ENCODE measurements around the gene NAGPA.

Gene NAGPA

DNA sequence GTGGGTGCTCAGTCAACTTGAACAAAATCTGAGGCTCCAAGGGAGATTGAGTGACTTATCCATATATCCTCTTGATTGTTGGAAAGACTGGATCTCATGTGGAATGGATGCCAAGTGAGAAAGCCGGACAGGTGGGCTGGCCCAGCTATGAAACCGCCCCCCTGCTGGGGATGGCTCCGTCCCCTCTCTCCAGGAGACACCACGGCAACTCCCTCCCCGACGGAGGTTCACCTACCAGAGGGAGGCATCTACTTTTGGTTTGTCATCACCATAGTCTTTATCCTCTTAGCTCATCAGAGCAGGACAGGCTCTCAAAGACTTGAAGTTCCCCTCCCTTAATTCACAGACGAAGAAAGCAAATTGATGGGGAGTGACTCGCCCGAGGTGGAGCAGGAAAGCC, 36.1 kb upstream of the NAGPA start:
- Histone ChIP-seq H3K4me3 (replicated peaks; ENCODE audit: low read depth, low read length) (no peak overlapping the region), H3K27me3 (replicated peaks; ENCODE audit: control insufficient read depth, insufficient read depth, low read length) (no peaks in the 10 kb centered on the region), H3K36me3 (ENCODE audit: control insufficient read depth, insufficient read depth, low read length) (no peaks in the 10 kb centered on the region)
- DNase-seq (ENCODE audit: extremely low read depth, insufficient read length) = no peak
- TF ChIP-seq, protein P1, sequence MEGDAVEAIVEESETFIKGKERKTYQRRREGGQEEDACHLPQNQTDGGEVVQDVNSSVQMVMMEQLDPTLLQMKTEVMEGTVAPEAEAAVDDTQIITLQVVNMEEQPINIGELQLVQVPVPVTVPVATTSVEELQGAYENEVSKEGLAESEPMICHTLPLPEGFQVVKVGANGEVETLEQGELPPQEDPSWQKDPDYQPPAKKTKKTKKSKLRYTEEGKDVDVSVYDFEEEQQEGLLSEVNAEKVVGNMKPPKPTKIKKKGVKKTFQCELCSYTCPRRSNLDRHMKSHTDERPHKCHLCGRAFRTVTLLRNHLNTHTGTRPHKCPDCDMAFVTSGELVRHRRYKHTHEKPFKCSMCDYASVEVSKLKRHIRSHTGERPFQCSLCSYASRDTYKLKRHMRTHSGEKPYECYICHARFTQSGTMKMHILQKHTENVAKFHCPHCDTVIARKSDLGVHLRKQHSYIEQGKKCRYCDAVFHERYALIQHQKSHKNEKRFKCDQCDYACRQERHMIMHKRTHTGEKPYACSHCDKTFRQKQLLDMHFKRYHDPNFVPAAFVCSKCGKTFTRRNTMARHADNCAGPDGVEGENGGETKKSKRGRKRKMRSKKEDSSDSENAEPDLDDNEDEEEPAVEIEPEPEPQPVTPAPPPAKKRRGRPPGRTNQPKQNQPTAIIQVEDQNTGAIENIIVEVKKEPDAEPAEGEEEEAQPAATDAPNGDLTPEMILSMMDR (IDR thresholded peaks at IDR 0.05; ENCODE audit: insufficient read depth, low read length, poor library complexity, severe bottlenecking) = no peak

DNA sequence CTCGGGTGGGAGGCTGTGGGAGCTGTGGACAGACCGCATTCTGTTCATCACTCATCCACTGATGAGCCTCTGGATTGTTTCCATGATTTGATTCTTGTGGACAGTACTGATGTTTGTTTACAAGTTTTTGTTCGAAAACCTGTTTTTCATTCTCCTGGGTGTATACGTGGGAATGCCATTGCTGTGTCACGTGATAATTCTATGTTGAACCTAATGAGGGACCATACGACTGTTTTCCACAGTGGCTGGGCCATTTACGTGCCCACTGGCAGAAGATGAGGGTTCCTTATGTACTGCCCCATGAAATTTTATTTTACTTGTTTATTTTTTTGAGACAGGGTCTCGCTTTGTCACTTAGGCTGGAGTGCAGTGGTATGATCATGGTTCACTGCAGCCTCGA, 35.3 kb upstream of the NAGPA start:
- Histone ChIP-seq H3K4me3 (replicated peaks; ENCODE audit: low read depth, low read length) (no peak overlapping the region), H3K27me3 (replicated peaks; ENCODE audit: control insufficient read depth, insufficient read depth, low read length) (no peaks in the 10 kb centered on the region), H3K36me3 (ENCODE audit: control insufficient read depth, insufficient read depth, low read length) (no peaks in the 10 kb centered on the region)
- TF ChIP-seq, protein P1 (IDR thresholded peaks at IDR 0.05; ENCODE audit: insufficient read depth, low read length, poor library complexity, severe bottlenecking) = no peak
- no peak for DNase-seq (ENCODE audit: extremely low read depth, insufficient read length)

DNA sequence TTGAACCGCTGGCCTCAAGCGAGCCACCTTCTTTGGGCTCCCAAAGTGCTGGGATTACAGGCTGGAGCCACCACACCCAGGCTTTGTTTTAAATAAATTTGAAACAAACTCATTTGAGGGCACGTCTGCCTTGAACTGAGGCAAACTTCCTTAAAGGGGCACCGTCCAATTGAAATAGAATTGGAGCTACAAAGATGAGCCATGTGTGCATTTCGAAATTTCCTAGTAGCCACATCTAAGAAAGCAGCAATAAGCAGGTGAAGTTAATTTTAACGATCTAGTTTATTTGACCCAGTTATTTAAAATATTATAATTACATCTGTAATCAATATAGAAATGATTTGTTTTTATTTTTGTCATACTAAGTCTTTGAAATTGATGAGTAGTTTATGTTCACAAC, 32.8 kb upstream of the NAGPA start:
- Histone ChIP-seq H3K4me3 (replicated peaks; ENCODE audit: low read depth, low read length) (no peak overlapping the region), H3K36me3 (ENCODE audit: control insufficient read depth, insufficient read depth, low read length) (no peaks in the 10 kb centered on the region), H3K27me3 (replicated peaks; ENCODE audit: control insufficient read depth, insufficient read depth, low read length) (no peaks in the 10 kb centered on the region)
- TF ChIP-seq, protein P1 (IDR thresholded peaks at IDR 0.05; ENCODE audit: insufficient read depth, low read length, poor library complexity, severe bottlenecking) = no peak
- no peak for DNase-seq (ENCODE audit: extremely low read depth, insufficient read length)

DNA sequence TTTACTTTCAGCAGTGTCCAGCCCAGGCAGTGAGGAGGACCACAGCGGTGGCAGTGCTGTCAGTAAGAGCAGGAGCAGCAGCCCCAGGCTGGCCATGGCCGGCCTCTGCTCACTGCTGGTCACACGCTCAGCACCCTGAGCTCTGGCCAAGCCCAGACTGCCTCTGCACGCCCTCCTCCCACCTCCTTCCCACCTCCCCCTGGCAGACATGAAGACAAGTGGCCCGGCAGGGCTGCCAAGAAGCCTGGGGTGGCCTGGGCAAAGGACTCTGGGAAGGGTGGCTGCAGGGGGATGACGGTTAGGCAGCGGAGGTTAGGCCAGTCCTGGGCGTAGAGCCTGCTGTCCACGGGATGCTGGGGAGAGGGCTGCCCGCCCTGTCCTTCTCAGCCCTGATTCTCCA, 32.1 kb upstream of the NAGPA start, which contains the start of gene C16orf89:
C16orf89 (minus strand) TSS at position 144 of the 400 bp plus-strand sequence; CDS start at position 96, 48 bp downstream.
- TF ChIP-seq, protein P1 (IDR thresholded peaks at IDR 0.05; ENCODE audit: insufficient read depth, low read length, poor library complexity, severe bottlenecking) = no peak
- no peaks in the 10 kb centered on the region for H3K27me3 ChIP-seq (replicated peaks; ENCODE audit: control insufficient read depth, insufficient read depth, low read length)
- H3K36me3 ChIP-seq (ENCODE audit: control insufficient read depth, insufficient read depth, low read length) = no peaks in the 10 kb centered on the region
- no peak within 1 kb of the TSS for H3K4me3 ChIP-seq (replicated peaks; ENCODE audit: low read depth, low read length)
- no peak for DNase-seq (ENCODE audit: extremely low read depth, insufficient read length)

DNA sequence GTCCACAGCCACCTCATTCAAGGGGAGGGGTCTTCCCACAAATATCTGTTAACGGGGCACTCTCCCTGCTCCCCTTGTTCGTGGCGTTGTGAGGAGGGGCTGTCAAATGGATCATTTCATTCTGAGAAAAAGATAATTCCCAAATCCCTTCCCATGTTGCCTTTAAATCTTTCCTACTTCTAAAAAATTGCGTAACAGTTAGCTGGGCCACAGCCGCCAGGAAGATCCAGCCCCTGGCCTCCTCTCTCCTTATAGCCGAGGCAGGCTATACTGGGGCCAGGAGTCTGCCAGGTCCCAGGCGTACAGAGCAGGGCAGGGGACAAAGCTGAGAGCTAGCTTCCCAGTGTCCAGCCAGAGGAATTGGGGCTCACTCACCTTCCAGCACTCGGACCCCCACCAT, 31.6 kb upstream of the NAGPA start:
- TF ChIP-seq, protein P1 (IDR thresholded peaks at IDR 0.05; ENCODE audit: insufficient read depth, low read length, poor library complexity, severe bottlenecking) = no peak
- no peak for DNase-seq (ENCODE audit: extremely low read depth, insufficient read length)
- Histone ChIP-seq H3K4me3 (replicated peaks; ENCODE audit: low read depth, low read length) (no peak overlapping the region), H3K36me3 (ENCODE audit: control insufficient read depth, insufficient read depth, low read length) (no peaks in the 10 kb centered on the region), H3K27me3 (replicated peaks; ENCODE audit: control insufficient read depth, insufficient read depth, low read length) (no peaks in the 10 kb centered on the region)

DNA sequence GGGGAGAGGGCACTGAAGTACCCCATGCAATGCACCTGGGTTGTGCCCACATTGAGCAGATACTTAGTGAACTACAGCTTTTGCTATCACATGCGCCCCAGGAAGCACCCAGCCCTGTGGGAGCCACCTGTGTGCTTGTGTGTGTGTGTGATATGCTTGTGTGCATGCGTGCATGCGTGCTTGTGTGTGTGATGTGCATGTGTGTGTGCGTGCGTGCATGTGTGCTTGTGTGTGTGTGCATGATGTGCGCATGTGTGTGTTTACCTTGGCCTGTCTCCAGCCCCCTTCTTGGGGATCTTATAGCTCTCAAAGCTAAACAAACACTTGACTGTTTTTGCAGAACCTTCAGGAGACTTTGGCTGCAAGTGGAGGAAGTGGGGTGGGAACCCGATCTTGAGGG, 31.2 kb upstream of the NAGPA start:
- H3K36me3 ChIP-seq (ENCODE audit: control insufficient read depth, insufficient read depth, low read length) = no peaks in the 10 kb centered on the region
- H3K4me3 ChIP-seq (replicated peaks; ENCODE audit: low read depth, low read length) = no peak overlapping the region
- H3K27me3 ChIP-seq (replicated peaks; ENCODE audit: control insufficient read depth, insufficient read depth, low read length) = no peaks in the 10 kb centered on the region
- TF ChIP-seq, protein P1 (IDR thresholded peaks at IDR 0.05; ENCODE audit: insufficient read depth, low read length, poor library complexity, severe bottlenecking) = no peak
- DNase-seq (ENCODE audit: extremely low read depth, insufficient read length) = no peak
